NCI-H82 (cell line): ENCODE measurements around the gene PDE2A.

Experiments used
- DNase-seq: peaks from one replicate; lab custom pipeline; 2025; lab: John Stamatoyannopoulos, UW

PDE2A gene

GRCh38 chr11:72704783-72705265 is 30.6 kb upstream of the PDE2A start:
- DNase-seq = no peak

- DNase-seq = no peak
Observed at GRCh38 chr11:72704028-72704782, 30.0 kb upstream of the PDE2A start.

GRCh38 chr11:72703267-72704008 is 29.2 kb upstream of the PDE2A start:
- DNase-seq = peak; percentile 33

GRCh38 chr11:72702577-72703241 is 28.5 kb upstream of the PDE2A start:
- no peak for DNase-seq

- DNase-seq = no peak
Observed at GRCh38 chr11:72702096-72702495, 27.9 kb upstream of the PDE2A start.

- DNase-seq = no peak
Observed at GRCh38 chr11:72701466-72701865, 27.2 kb upstream of the PDE2A start.

- no peak for DNase-seq
Observed at GRCh38 chr11:72700146-72700545, 25.9 kb upstream of the PDE2A start.

- DNase-seq = no peak
Observed at GRCh38 chr11:72697814-72698213, 23.6 kb upstream of the PDE2A start.

GRCh38 chr11:72696866-72697700 is 22.9 kb upstream of the PDE2A start:
- DNase-seq = no peak

GRCh38 chr11:72695354-72695753 is 21.1 kb upstream of the PDE2A start:
- no peak for DNase-seq

GRCh38 chr11:72693271-72693968 is 19.2 kb upstream of the PDE2A start:
- no peak for DNase-seq

- no peak for DNase-seq
Observed at GRCh38 chr11:72692498-72693237, 18.4 kb upstream of the PDE2A start.

- DNase-seq = no peak
Observed at GRCh38 chr11:72690166-72690565, 15.9 kb upstream of the PDE2A start.

- DNase-seq = no peak
Observed at GRCh38 chr11:72688929-72689328, 14.7 kb upstream of the PDE2A start.

GRCh38 chr11:72688486-72688885 is 14.3 kb upstream of the PDE2A start:
- no peak for DNase-seq

- DNase-seq = no peak
Observed at GRCh38 chr11:72687326-72687725, 13.1 kb upstream of the PDE2A start.

GRCh38 chr11:72686639-72687220 is 12.5 kb upstream of the PDE2A start:
- no peak for DNase-seq

GRCh38 chr11:72685560-72686480 is 11.6 kb upstream of the PDE2A start:
- DNase-seq = no peak
